ENCODE measurements around the gene CSTF1.

- TF ChIP-seq CTCF (IDR thresholded peaks at IDR 0.05; ENCODE audit: low read depth, low read length, poor library complexity, severe bottlenecking): no peak
- TF ChIP-seq EZH2phosphoT487 (IDR thresholded peaks at IDR 0.05; ENCODE audit: borderline replicate concordance, low read length): no peak
Observed at GRCh38 chr20:56445130-56445529, 52.7 kb downstream of the CSTF1 start.

Data from DOHH2 (cell line).